ENCODE results near the gene ENPP6. TPM values are rescaled to one million over a fixed set of nuclear protein-coding genes. Genes with fewer than 3 reads are reported as not detected.

The ENPP6 gene
- total RNA-seq, 4 donors from 2014 or later, result 0.97 TPM; not detected in 3

- H3K27me3 ChIP-seq, result no peaks in the 10 kb centered on the region
- H3K4me1 ChIP-seq, result no peaks in the 10 kb centered on the region
- TF ChIP-seq POLR2A (IDR thresholded peaks at IDR 0.05) (no peak), CTCF (IDR thresholded peaks at IDR 0.05) (no peak)
- H3K9me3 ChIP-seq, result no peaks in the 10 kb centered on the region
- H3K4me3 ChIP-seq, result no peak overlapping the region
- intact Hi-C loops (cut with DNase I; ENCODE audit: low total_unique reads), result no loop called here
- H3K36me3 ChIP-seq, result no peaks in the 10 kb centered on the region
- DNase-seq, result no peak
- no peak overlapping the region for H3K27ac ChIP-seq
These were observed 26.4 kb downstream of the ENPP6 start for GRCh38 chr4:184191267-184191666.

DNA sequence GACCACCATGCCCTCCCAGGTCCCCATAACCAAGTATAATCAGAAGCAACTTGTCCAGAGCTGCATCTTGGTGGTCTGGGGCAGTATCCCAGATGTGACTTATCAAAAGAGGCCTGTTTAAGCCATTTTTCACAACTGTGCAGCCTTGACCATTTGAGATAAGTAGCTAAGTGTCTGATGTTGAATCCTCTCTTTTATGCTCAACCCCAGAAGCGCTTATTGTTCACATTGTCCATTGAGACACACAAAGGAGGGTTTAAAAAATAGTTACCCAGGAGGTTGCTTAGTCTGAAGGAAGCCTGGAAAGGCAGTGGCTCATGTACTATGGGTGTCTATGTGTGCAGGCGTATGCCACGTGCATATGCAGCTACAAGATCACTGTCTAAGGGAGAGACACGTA, 27.0 kb downstream of the ENPP6 start:
- Histone ChIP-seq H3K4me1 (no peaks in the 10 kb centered on the region), H3K27me3 (no peaks in the 10 kb centered on the region), H3K36me3 (no peaks in the 10 kb centered on the region), H3K27ac (no peak overlapping the region), H3K4me3 (no peak overlapping the region), H3K9me3 (no peaks in the 10 kb centered on the region)
- TF ChIP-seq CTCF (IDR thresholded peaks at IDR 0.05), result no peak
- TF ChIP-seq POLR2A (IDR thresholded peaks at IDR 0.05), result no peak
- DNase-seq, result no peak
- intact Hi-C loops (cut with DNase I; ENCODE audit: low total_unique reads), result no loop called here

DNA sequence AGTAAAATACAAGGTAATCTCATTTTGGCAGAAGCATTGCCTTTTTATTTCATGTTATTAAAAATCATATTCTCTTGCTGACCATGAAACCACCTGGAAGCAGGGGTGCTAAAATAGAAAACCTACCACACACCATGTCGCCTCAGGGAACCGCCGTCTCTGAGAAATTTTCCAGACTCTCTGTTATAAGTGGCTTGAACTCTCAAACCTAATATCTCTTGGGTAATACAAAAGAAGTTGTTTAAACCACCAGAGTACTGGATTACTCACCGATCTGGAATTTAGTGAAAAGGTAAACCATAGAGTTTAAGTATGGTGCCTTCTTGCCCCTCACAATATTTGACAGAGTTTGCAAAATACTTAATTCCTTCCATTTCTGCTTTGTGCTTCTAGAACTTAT, 27.7 kb downstream of the ENPP6 start:
- no peak overlapping the region for H3K4me3 ChIP-seq
- H3K27me3 ChIP-seq, result no peaks in the 10 kb centered on the region
- no peak overlapping the region for H3K27ac ChIP-seq
- TF ChIP-seq CTCF (IDR thresholded peaks at IDR 0.05), result no peak
- TF ChIP-seq POLR2A (IDR thresholded peaks at IDR 0.05), result no peak
- DNase-seq, result no peak
- no peaks in the 10 kb centered on the region for H3K36me3 ChIP-seq
- H3K9me3 ChIP-seq, result no peaks in the 10 kb centered on the region
- H3K4me1 ChIP-seq, result no peaks in the 10 kb centered on the region
- intact Hi-C loops (cut with DNase I; ENCODE audit: low total_unique reads), result no loop called here

DNA sequence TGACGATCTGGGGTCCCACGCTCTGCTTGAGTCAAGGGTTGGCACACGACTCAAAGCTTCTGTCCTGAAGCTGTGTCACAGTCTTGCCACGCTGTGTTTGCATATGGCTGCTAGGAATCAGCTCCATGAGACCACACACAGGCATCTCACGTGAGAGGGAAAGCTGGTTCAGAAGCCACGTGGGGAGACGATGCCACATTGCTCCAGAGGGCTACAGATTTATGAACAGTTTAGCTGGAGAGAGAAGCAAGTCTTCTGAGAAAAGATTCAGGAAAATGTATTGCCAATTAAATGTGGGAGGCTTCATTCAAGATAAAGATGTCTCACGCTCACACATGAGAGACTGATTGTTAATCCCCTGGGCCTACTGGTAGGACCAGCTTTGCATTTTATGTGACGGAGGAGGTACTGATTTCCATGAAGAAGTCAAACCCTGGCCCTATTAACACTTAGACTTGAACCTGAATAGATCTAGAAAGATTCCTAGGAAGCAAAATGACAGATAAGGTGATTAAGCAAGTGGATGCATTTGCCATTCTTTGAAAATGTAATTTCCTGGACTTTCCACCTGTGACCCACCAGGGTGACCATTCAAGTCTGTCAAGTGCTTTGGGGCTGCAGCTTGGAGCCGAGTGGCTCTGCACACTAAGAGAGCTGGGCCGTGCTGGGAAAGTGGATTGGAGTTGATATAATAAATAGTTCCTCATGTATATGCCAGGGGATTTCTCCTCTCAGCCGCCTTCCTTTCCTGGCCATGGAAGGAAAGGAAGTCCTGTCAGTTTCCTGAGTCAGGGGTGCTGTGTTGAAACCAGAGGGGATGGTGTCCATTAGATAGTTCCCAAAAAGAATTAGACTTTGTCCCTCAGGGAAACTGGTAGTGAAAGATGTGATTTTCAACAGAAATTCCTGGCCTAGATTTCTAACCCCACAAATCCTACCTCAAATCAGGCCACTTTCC, 29.0 kb downstream of the ENPP6 start:
- intact Hi-C loops (cut with DNase I; ENCODE audit: low total_unique reads), result no loop called here
- H3K9me3 ChIP-seq, result no peaks in the 10 kb centered on the region
- H3K4me3 ChIP-seq, result no peak overlapping the region
- TF ChIP-seq POLR2A (IDR thresholded peaks at IDR 0.05) (no peak), CTCF (IDR thresholded peaks at IDR 0.05) (no peak)
- H3K27me3 ChIP-seq, result no peaks in the 10 kb centered on the region
- no peak for DNase-seq
- H3K27ac ChIP-seq, result no peak overlapping the region
- no peaks in the 10 kb centered on the region for H3K4me1 ChIP-seq
- H3K36me3 ChIP-seq, result no peaks in the 10 kb centered on the region

DNA sequence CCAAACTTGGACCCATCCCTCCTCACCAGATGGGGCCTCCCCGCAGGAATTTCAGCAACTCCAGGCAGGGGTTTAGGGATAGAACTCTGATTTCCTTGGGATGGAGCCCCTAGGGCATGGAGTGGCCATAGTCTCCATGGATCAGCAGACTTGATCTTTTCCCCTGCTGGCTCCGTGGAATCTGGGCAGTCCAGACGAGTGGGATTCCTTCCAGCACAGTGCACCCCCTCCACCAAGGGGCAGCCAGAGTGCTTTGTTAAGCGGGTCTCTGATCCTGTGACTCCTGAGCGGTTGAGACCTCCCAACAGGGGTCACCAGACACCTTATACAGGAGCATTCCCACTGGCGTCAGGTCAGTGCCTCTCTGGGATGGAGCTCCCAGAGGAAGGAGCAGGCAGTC, 40.4 kb downstream of the ENPP6 start:
- Histone ChIP-seq H3K4me1 (no peaks in the 10 kb centered on the region), H3K9me3 (no peaks in the 10 kb centered on the region), H3K4me3 (no peak overlapping the region), H3K36me3 (no peaks in the 10 kb centered on the region), H3K27me3 (no peaks in the 10 kb centered on the region), H3K27ac (no peak overlapping the region)
- intact Hi-C loops (cut with DNase I; ENCODE audit: low total_unique reads), result no loop called here
- TF ChIP-seq POLR2A (IDR thresholded peaks at IDR 0.05) (no peak), CTCF (IDR thresholded peaks at IDR 0.05) (no peak)
- DNase-seq, result no peak

Data from uterus (tissue), 4 donors.